NCI-H226 (cell line): ENCODE measurements around the gene MMUT.
"Not testable (repeated sequence)": the region's sequence is repeated elsewhere in the genome, so short reads cannot be mapped to it uniquely, and the experiment has no call there.

Source experiments
- DNase-seq: peaks from one replicate; pipeline ENCODE4 v3.0.0-alpha.2; 2015

Gene MMUT

GRCh38 chr6:49416195-49416594 lies 46.9 kb downstream of the MMUT start:
- no peak for DNase-seq

DNA sequence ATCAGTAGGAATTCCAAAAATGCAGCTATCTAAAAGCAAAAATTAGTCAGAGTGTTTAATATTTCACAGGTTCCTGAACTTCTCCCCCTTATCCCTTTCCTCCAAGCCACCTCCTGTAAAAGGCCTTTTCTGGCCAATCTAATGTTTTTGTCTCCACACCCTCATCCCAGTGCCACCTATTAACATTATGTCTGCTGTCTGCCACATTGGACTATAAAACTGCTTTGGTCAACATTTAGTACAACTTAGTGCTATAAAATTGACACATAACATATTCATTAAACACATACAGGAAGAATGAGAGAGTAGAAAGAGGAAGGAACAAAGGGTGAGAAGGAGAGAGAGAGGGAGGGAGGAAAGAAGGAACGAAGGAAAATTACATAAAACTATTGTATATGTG lies 47.7 kb downstream of the MMUT start:
- no peak for DNase-seq

DNA sequence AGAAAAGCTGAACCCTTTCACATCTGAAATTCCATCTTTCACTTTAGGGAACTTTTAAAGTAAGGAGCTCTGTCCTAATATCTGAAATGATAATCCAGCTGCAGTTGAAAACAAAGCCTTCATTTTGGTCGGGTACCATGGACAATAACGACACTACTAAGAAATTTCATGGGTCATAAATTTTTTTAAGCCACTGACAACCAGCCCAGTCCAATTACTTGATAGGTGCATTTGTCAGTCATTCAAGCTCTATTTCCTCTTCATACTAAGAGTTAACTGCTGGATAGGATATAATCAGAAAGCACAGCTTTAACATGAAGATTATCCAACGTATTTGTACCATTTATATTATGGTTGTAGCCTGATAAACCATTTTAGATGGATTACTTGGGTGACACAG lies 52.5 kb downstream of the MMUT start:
- DNase-seq = no peak

- peak; percentile 50 for DNase-seq
Measured at GRCh38 chr6:49409951-49410542, 53.0 kb downstream of the MMUT start.

DNA sequence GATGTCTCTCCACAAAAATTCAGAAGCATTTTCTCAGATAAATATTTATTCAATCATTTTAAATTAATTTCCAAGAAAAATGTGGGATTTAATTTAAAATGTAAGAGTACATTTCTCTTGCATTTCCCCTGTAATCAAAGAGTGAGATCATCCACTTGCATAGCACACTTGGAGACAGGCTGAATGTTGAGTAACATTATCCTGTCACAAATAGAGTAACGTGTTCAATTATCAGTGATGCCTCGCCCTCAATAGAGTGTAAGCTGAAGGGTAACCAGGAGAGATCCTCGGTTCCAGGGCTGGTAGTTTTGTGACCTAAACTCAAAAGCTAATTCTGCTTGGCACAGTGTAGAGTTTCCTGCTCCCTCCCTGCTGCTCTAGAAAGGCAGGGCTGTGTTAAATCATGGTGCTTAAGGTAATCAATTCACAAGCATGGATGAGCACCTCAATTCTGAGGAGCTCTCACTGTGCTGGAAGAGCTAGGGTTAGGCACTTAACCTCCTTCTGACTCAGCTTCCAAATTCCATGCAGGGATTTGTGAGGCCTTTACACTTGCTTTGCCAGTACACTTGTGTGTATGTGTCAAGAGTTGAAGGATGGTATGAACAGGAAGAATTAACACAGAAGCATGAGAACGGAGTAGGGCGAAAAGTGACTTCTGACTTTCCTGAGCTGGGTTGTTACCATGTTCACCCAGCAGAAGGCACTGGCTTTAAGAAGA lies 56.6 kb downstream of the MMUT start:
- DNase-seq = no peak

GRCh38 chr6:49401063-49401462 lies 62.0 kb downstream of the MMUT start:
- no peak for DNase-seq

GRCh38 chr6:49386667-49387508 lies 76.2 kb downstream of the MMUT start:
- not testable (repeated sequence) for DNase-seq

- no peak for DNase-seq
Measured at GRCh38 chr6:49384904-49385303, 78.1 kb downstream of the MMUT start.
